ENCODE data around the gene NOP56.

Gene NOP56

GRCh38 chr20:2699775-2700413 is 47.5 kb downstream of the NOP56 start:
- Histone ChIP-seq H3K36me3 (ENCODE audit: control insufficient read depth in 1 of 2, insufficient read depth in 2 of 2, low read length in 2 of 2) (no peaks in the 10 kb centered on the region), H3K9me3 (ENCODE audit: control insufficient read depth in 1 of 2, low read length in 2 of 2) (no peaks in the 10 kb centered on the region), H3K9ac (ENCODE audit: low read depth in 1 of 2, low read length in 2 of 2) (no peak overlapping the region), H3K27me3 (ENCODE audit: control insufficient read depth in 1 of 2, insufficient read depth in 2 of 2, low read length in 2 of 2) (peaks cover 8 to 22% of the 10 kb centered on the region in 2 donors), H3K4me1 (ENCODE audit: control insufficient read depth in 1 of 2, insufficient read depth in 2 of 2, low read length in 2 of 2) (no peaks in the 10 kb centered on the region), H3K27ac (ENCODE audit: low read depth, low read length) (no peak overlapping the region), H3K4me3 (ENCODE audit: low read depth in 1 of 2, low read length in 2 of 2) (no peak overlapping the region)

GRCh38 chr20:2700913-2701620 is 48.6 kb downstream of the NOP56 start:
- Histone ChIP-seq H3K4me3 (ENCODE audit: low read depth in 1 of 2, low read length in 2 of 2) (no peak overlapping the region), H3K9me3 (ENCODE audit: control insufficient read depth in 1 of 2, low read length in 2 of 2) (no peaks in the 10 kb centered on the region), H3K9ac (ENCODE audit: low read depth in 1 of 2, low read length in 2 of 2) (no peak overlapping the region), H3K4me1 (ENCODE audit: control insufficient read depth in 1 of 2, insufficient read depth in 2 of 2, low read length in 2 of 2) (no peaks in the 10 kb centered on the region), H3K27ac (ENCODE audit: low read depth, low read length) (no peak overlapping the region), H3K36me3 (ENCODE audit: control insufficient read depth in 1 of 2, insufficient read depth in 2 of 2, low read length in 2 of 2) (no peaks in the 10 kb centered on the region), H3K27me3 (ENCODE audit: control insufficient read depth in 1 of 2, insufficient read depth in 2 of 2, low read length in 2 of 2) (peaks cover 0 to 12% of the 10 kb centered on the region in 2 donors)

- Histone ChIP-seq H3K4me3 (ENCODE audit: low read depth in 1 of 2, low read length in 2 of 2) (no peak overlapping the region), H3K36me3 (ENCODE audit: control insufficient read depth in 1 of 2, insufficient read depth in 2 of 2, low read length in 2 of 2) (no peaks in the 10 kb centered on the region), H3K9me3 (ENCODE audit: control insufficient read depth in 1 of 2, low read length in 2 of 2) (no peaks in the 10 kb centered on the region), H3K27me3 (ENCODE audit: control insufficient read depth in 1 of 2, insufficient read depth in 2 of 2, low read length in 2 of 2) (peaks cover 0 to 12% of the 10 kb centered on the region in 2 donors), H3K9ac (ENCODE audit: low read depth in 1 of 2, low read length in 2 of 2) (no peak overlapping the region), H3K27ac (ENCODE audit: low read depth, low read length) (no peak overlapping the region), H3K4me1 (ENCODE audit: control insufficient read depth in 1 of 2, insufficient read depth in 2 of 2, low read length in 2 of 2) (no peaks in the 10 kb centered on the region)
Observed at GRCh38 chr20:2701671-2702081, 49.2 kb downstream of the NOP56 start.

GRCh38 chr20:2703716-2704475 is 51.5 kb downstream of the NOP56 start:
- Histone ChIP-seq H3K27me3 (ENCODE audit: control insufficient read depth in 1 of 2, insufficient read depth in 2 of 2, low read length in 2 of 2) (peaks cover 3 to 9% of the 10 kb centered on the region in 2 donors), H3K9me3 (ENCODE audit: control insufficient read depth in 1 of 2, low read length in 2 of 2) (no peaks in the 10 kb centered on the region), H3K4me3 (ENCODE audit: low read depth in 1 of 2, low read length in 2 of 2) (no peak overlapping the region), H3K36me3 (ENCODE audit: control insufficient read depth in 1 of 2, insufficient read depth in 2 of 2, low read length in 2 of 2) (no peaks in the 10 kb centered on the region), H3K27ac (ENCODE audit: low read depth, low read length) (no peak overlapping the region), H3K4me1 (ENCODE audit: control insufficient read depth in 1 of 2, insufficient read depth in 2 of 2, low read length in 2 of 2) (no peaks in the 10 kb centered on the region), H3K9ac (ENCODE audit: low read depth in 1 of 2, low read length in 2 of 2) (no peak overlapping the region)

DNA sequence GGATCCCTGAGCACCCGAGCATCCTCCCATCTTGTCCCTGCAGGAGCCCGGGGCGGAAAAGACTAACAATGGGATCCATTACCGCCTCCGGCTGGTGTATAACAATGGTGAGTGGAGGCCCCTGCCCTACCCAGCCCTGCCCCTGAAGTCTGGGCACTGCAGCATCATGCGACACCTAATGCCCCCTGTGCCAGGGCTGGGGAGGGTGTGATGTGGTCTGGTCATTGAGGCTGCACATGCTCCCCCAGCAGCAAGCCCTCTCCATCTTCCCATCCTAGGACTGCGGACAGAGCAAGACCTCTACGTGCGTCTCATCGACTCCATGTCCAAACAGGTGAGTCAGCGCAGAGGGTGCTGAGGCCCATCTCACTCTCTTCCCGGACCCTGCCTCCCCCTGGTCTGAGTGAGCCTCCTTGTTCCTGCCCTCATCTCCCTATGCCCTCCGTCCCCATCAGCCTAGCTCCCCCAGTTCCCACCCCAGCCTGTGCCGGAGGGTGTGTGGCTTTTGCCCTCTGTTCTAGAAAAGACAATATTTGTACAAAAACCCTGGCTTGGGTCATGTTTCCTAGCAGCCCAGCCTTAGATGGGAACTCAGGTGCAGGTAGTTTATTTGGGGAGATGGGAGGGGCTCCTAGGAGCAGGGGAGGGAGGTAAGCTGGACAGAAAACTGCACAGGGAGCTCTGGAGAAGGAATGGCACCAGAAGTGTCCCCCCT is 53.7 kb downstream of the NOP56 start:
- H3K4me3 ChIP-seq (ENCODE audit: low read depth in 1 of 2, low read length in 2 of 2) = no peak overlapping the region
- no peaks in the 10 kb centered on the region for H3K9me3 ChIP-seq (ENCODE audit: control insufficient read depth in 1 of 2, low read length in 2 of 2)
- H3K36me3 ChIP-seq (ENCODE audit: control insufficient read depth in 1 of 2, insufficient read depth in 2 of 2, low read length in 2 of 2) = no peaks in the 10 kb centered on the region
- H3K27ac ChIP-seq (ENCODE audit: low read depth, low read length) = no peak overlapping the region
- no peak overlapping the region for H3K9ac ChIP-seq (ENCODE audit: low read depth in 1 of 2, low read length in 2 of 2)
- H3K27me3 ChIP-seq (ENCODE audit: control insufficient read depth in 1 of 2, insufficient read depth in 2 of 2, low read length in 2 of 2) = peaks cover 0 to 3% of the 10 kb centered on the region in 2 donors
- H3K4me1 ChIP-seq (ENCODE audit: control insufficient read depth in 1 of 2, insufficient read depth in 2 of 2, low read length in 2 of 2) = no peaks in the 10 kb centered on the region

- no peak overlapping the region for H3K9ac ChIP-seq (ENCODE audit: low read depth in 1 of 2, low read length in 2 of 2)
- H3K36me3 ChIP-seq (ENCODE audit: control insufficient read depth in 1 of 2, insufficient read depth in 2 of 2, low read length in 2 of 2) = no peaks in the 10 kb centered on the region
- H3K4me1 ChIP-seq (ENCODE audit: control insufficient read depth in 1 of 2, insufficient read depth in 2 of 2, low read length in 2 of 2) = no peaks in the 10 kb centered on the region
- no peak overlapping the region for H3K27ac ChIP-seq (ENCODE audit: low read depth, low read length)
- no peaks in the 10 kb centered on the region for H3K9me3 ChIP-seq (ENCODE audit: control insufficient read depth in 1 of 2, low read length in 2 of 2)
- peaks cover 3 to 5% of the 10 kb centered on the region in 2 donors for H3K27me3 ChIP-seq (ENCODE audit: control insufficient read depth in 1 of 2, insufficient read depth in 2 of 2, low read length in 2 of 2)
- H3K4me3 ChIP-seq (ENCODE audit: low read depth in 1 of 2, low read length in 2 of 2) = no peak overlapping the region
Observed at GRCh38 chr20:2706688-2707352, 54.4 kb downstream of the NOP56 start.

DNA sequence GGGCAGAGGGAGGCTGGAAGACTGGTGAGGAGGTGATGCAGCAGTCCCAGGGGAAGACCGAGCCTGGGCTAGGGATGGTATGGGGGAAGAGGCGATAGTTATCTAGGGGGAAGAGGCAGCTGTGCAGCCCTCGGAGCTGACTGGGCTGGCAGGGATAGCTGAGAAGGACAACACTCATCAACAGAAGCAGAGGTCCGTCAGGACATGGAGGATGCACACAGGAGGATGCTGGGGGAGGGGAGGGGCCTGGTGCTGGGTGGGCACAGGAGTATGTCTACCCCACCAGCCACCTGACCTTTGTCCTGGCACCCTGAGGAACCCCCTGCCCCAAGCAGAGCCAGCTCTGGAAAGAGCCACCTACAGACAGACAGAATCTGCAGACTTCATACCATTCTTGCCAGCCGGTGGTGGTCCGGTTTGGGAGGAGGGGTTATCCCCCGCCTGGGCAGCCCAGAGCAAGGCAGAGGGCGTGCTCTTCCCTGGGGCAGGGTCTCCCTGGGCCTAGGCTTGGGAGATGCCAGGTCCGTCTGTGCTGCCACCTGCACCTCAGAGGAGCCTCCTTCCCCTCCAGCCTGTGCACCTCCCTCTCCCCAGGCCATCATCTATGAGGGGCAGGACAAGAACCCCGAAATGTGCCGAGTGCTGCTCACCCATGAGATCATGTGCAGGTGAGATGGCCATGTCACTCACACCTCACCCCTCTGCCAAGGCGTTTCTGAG is 55.1 kb downstream of the NOP56 start:
- peaks cover 3 to 5% of the 10 kb centered on the region in 2 donors for H3K27me3 ChIP-seq (ENCODE audit: control insufficient read depth in 1 of 2, insufficient read depth in 2 of 2, low read length in 2 of 2)

More for the DNA sequence above, 55.1 kb downstream of the NOP56 start:
- no peak overlapping the region for H3K4me3 ChIP-seq (ENCODE audit: low read depth in 1 of 2, low read length in 2 of 2)
- H3K36me3 ChIP-seq (ENCODE audit: control insufficient read depth in 1 of 2, insufficient read depth in 2 of 2, low read length in 2 of 2) = no peaks in the 10 kb centered on the region
- H3K4me1 ChIP-seq (ENCODE audit: control insufficient read depth in 1 of 2, insufficient read depth in 2 of 2, low read length in 2 of 2) = no peaks in the 10 kb centered on the region
- no peak overlapping the region for H3K9ac ChIP-seq (ENCODE audit: low read depth in 1 of 2, low read length in 2 of 2)
- no peak overlapping the region for H3K27ac ChIP-seq (ENCODE audit: low read depth, low read length)
- H3K9me3 ChIP-seq (ENCODE audit: control insufficient read depth in 1 of 2, low read length in 2 of 2) = no peaks in the 10 kb centered on the region
